DND-41 (cell line): ENCODE data around the gene LRRFIP2.
"Not testable (repeated sequence)": the region's sequence is repeated elsewhere in the genome, so short reads cannot be mapped to it uniquely, and the experiment has no call there.

Experiments
- ATAC-seq: fragments of 200-7000 bp; cut with Tn5 transposase; 3 replicates; pipeline ENCODE4 v1.9.1; 2021; ENCODE audit warnings: low read depth; ENCODE audit not compliant: insufficient read depth
- DNase-seq: peaks from one replicate; pipeline ENCODE4 v3.0.0-alpha.2; 2020
- H2AFZ ChIP-seq: 2 replicates; pipeline ENCODE4 v1.6.0; 2012; ENCODE audit warnings: low read depth, low read length
- H3K27ac ChIP-seq: 2 replicates; pipeline ENCODE4 v1.5.1; 2012; ENCODE audit warnings: low read length, inconsistent platforms
- H3K27me3 ChIP-seq: fragments of 200-600 bp; sonication (generic); 2 replicates; pipeline ENCODE4 v1.6.0; 2012; ENCODE audit warnings: low read length, mild to moderate bottlenecking, inconsistent platforms; ENCODE audit not compliant: insufficient read depth, poor library complexity
- H3K36me3 ChIP-seq: 2 replicates; pipeline ENCODE4 v1.5.1; 2012; ENCODE audit warnings: low read length, inconsistent platforms; ENCODE audit not compliant: insufficient read depth
- H3K4me1 ChIP-seq: 2 replicates; pipeline ENCODE4 v1.5.1; 2012; ENCODE audit warnings: mild to moderate bottlenecking, low read length; ENCODE audit not compliant: insufficient read depth
- H3K4me2 ChIP-seq: 2 replicates; pipeline ENCODE4 v1.6.0; 2012; ENCODE audit warnings: mild to moderate bottlenecking, moderate library complexity, low read length, inconsistent platforms; ENCODE audit not compliant: insufficient read depth
- H3K4me3 ChIP-seq, 2 experiments: fragments of 200-600 bp in 1 of 2; shearing (Covaris generic) in 1 of 2; 2 replicates each; pipeline ENCODE4 v1.5.1; 2012 to 2016; ENCODE audit warnings: inconsistent platforms in 2 of 2, low read length in 2 of 2, mild to moderate bottlenecking in 2 of 2, low read depth in 1 of 2, moderate library complexity in 1 of 2
- H3K79me2 ChIP-seq: 2 replicates; pipeline ENCODE4 v1.6.0; 2012; ENCODE audit warnings: low read length, inconsistent platforms; ENCODE audit not compliant: insufficient read depth
- H3K9ac ChIP-seq: 2 replicates; pipeline ENCODE4 v1.6.0; 2012; ENCODE audit warnings: low read depth, mild to moderate bottlenecking, inconsistent platforms, low read length, moderate library complexity
- H3K9me3 ChIP-seq: 2 replicates; pipeline ENCODE4 v1.5.1; 2012; ENCODE audit warnings: low read length, moderate library complexity, mild to moderate bottlenecking, inconsistent platforms; ENCODE audit not compliant: insufficient read depth, severe bottlenecking
- H4K20me1 ChIP-seq: 2 replicates; pipeline ENCODE4 v1.6.0; 2012; ENCODE audit warnings: low read length; ENCODE audit not compliant: insufficient read depth
- EZH2 ChIP-seq: IDR thresholded peaks from 3 replicates; pipeline ENCODE4 v1.6.1; 2012; ENCODE audit warnings: borderline replicate concordance, low read depth, mild to moderate bottlenecking, moderate library complexity, low read length, inconsistent platforms; ENCODE audit not compliant: severe bottlenecking
- TF ChIP-seq, protein P1 (sequence below): IDR thresholded peaks from 2 replicates; pipeline ENCODE4 v1.5.1; 2012; ENCODE audit warnings: borderline replicate concordance, low read length, moderate library complexity, mild to moderate bottlenecking; ENCODE audit not compliant: poor library complexity, severe bottlenecking; ENCODE audit errors: extremely low read depth

The LRRFIP2 gene

GRCh38 chr3:37149257-37149656 lies 25.1 kb downstream of the LRRFIP2 start:
- Histone ChIP-seq H3K36me3 (peaks cover 36% of the 10 kb centered on the region), H2AFZ (no peak overlapping the region), H3K27ac (no peak overlapping the region), H3K9me3 (no peaks in the 10 kb centered on the region), H3K4me2 (no peak overlapping the region), H3K27me3 (no peaks in the 10 kb centered on the region), H3K9ac (no peak overlapping the region), H3K79me2 (peaks cover 4% of the 10 kb centered on the region; the same call in 1 of the 2 replicates), H3K4me1 (peaks cover under 1% of the 10 kb centered on the region; the same call in 1 of the 2 replicates), H4K20me1 (no peaks in the 10 kb centered on the region), H3K4me3 (no peak overlapping the region)
- DNase-seq (no peak), ATAC-seq (no peak)
- TF ChIP-seq EZH2: no peak
- TF ChIP-seq, protein P1, sequence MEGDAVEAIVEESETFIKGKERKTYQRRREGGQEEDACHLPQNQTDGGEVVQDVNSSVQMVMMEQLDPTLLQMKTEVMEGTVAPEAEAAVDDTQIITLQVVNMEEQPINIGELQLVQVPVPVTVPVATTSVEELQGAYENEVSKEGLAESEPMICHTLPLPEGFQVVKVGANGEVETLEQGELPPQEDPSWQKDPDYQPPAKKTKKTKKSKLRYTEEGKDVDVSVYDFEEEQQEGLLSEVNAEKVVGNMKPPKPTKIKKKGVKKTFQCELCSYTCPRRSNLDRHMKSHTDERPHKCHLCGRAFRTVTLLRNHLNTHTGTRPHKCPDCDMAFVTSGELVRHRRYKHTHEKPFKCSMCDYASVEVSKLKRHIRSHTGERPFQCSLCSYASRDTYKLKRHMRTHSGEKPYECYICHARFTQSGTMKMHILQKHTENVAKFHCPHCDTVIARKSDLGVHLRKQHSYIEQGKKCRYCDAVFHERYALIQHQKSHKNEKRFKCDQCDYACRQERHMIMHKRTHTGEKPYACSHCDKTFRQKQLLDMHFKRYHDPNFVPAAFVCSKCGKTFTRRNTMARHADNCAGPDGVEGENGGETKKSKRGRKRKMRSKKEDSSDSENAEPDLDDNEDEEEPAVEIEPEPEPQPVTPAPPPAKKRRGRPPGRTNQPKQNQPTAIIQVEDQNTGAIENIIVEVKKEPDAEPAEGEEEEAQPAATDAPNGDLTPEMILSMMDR: no peak

GRCh38 chr3:37148208-37148607 lies 26.2 kb downstream of the LRRFIP2 start:
- no peak overlapping the region for H3K9ac ChIP-seq
- no peak for TF ChIP-seq EZH2
- TF ChIP-seq, protein P1: no peak
- no peak for DNase-seq
- ATAC-seq: no peak
- no peaks in the 10 kb centered on the region for H3K9me3 ChIP-seq
- peaks cover 46% of the 10 kb centered on the region for H3K36me3 ChIP-seq
- H3K4me2 ChIP-seq: no peak overlapping the region
- no peak overlapping the region for H2AFZ ChIP-seq
- H4K20me1 ChIP-seq: no peaks in the 10 kb centered on the region
- no peak overlapping the region for H3K4me3 ChIP-seq
- no peaks in the 10 kb centered on the region for H3K27me3 ChIP-seq
- no peak overlapping the region for H3K27ac ChIP-seq
- no peaks in the 10 kb centered on the region for H3K4me1 ChIP-seq
- peaks cover 4% of the 10 kb centered on the region; the same call in 1 of the 2 replicates for H3K79me2 ChIP-seq

GRCh38 chr3:37147666-37148065 lies 26.7 kb downstream of the LRRFIP2 start:
- no peak overlapping the region for H3K4me3 ChIP-seq
- no peak overlapping the region for H3K27ac ChIP-seq
- no peak overlapping the region for H3K9ac ChIP-seq
- DNase-seq (no peak), ATAC-seq (no peak)
- no peaks in the 10 kb centered on the region for H4K20me1 ChIP-seq
- H3K79me2 ChIP-seq: peaks cover 4% of the 10 kb centered on the region; the same call in 1 of the 2 replicates
- no peak overlapping the region for H2AFZ ChIP-seq
- H3K9me3 ChIP-seq: no peaks in the 10 kb centered on the region
- H3K27me3 ChIP-seq: no peaks in the 10 kb centered on the region
- H3K4me1 ChIP-seq: no peaks in the 10 kb centered on the region
- H3K36me3 ChIP-seq: peaks cover 50% of the 10 kb centered on the region
- H3K4me2 ChIP-seq: no peak overlapping the region
- TF ChIP-seq EZH2: no peak
- TF ChIP-seq, protein P1: no peak

GRCh38 chr3:37146927-37147326 lies 27.5 kb downstream of the LRRFIP2 start:
- DNase-seq, H3K9me3 ChIP-seq, H3K9ac ChIP-seq, H4K20me1 ChIP-seq, H3K27me3 ChIP-seq, H3K4me3 ChIP-seq, H3K79me2 ChIP-seq, H3K27ac ChIP-seq, H3K4me2 ChIP-seq, H2AFZ ChIP-seq, H3K4me1 ChIP-seq, ATAC-seq: not testable (repeated sequence)
- H3K36me3 ChIP-seq: peaks cover 46% of the 10 kb centered on the region
